Measurements from ENCODE around the gene CD247.

CD247 gene

GRCh38 chr1:167434306-167434705, 84.0 kb downstream of the CD247 start:
- TF ChIP-seq, protein P1, sequence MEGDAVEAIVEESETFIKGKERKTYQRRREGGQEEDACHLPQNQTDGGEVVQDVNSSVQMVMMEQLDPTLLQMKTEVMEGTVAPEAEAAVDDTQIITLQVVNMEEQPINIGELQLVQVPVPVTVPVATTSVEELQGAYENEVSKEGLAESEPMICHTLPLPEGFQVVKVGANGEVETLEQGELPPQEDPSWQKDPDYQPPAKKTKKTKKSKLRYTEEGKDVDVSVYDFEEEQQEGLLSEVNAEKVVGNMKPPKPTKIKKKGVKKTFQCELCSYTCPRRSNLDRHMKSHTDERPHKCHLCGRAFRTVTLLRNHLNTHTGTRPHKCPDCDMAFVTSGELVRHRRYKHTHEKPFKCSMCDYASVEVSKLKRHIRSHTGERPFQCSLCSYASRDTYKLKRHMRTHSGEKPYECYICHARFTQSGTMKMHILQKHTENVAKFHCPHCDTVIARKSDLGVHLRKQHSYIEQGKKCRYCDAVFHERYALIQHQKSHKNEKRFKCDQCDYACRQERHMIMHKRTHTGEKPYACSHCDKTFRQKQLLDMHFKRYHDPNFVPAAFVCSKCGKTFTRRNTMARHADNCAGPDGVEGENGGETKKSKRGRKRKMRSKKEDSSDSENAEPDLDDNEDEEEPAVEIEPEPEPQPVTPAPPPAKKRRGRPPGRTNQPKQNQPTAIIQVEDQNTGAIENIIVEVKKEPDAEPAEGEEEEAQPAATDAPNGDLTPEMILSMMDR (IDR thresholded peaks at IDR 0.05; ENCODE audit: insufficient read depth, low read depth, low read length, missing control alignments), result no peak
- DNase-seq (ENCODE audit: low read depth), result no peak

GRCh38 chr1:167433884-167434283, 84.4 kb downstream of the CD247 start:
- TF ChIP-seq, protein P1 (IDR thresholded peaks at IDR 0.05; ENCODE audit: insufficient read depth, low read depth, low read length, missing control alignments), result no peak
- H3K4me3 ChIP-seq (ENCODE audit: low read length), result no peak overlapping the region
- DNase-seq (ENCODE audit: low read depth), result no peak

More at GRCh38 chr1:167434306-167434705, 84.0 kb downstream of the CD247 start:
- no peak overlapping the region for H3K4me3 ChIP-seq (ENCODE audit: low read length)

DNA sequence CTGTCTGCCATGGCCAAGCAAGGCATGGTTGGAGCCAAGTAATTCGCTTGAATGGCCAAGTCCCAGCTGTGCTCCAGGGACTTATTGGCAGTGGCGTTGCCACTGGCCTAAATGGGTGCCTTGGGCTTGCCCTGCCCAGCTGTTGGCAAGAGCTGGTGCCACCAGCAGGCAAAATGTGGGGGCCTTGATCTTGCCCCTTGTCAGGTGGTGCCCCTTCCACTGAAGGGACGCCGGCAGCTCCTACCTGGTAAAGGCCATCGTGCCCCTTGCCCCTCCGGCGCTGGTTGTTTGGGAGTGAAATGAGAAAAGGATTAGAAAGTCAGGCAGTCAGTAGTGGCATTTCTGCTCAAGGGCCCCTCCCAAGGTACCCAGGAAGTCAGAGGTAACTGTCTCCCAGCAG, 85.5 kb downstream of the CD247 start:
- TF ChIP-seq, protein P1 (IDR thresholded peaks at IDR 0.05; ENCODE audit: insufficient read depth, low read depth, low read length, missing control alignments), result no peak
- H3K4me3 ChIP-seq (ENCODE audit: low read length), result no peak overlapping the region
- DNase-seq (ENCODE audit: low read depth), result no peak

GRCh38 chr1:167431909-167432650, 86.2 kb downstream of the CD247 start:
- no peak for DNase-seq (ENCODE audit: low read depth)
- H3K4me3 ChIP-seq (ENCODE audit: low read length), result no peak overlapping the region
- TF ChIP-seq, protein P1 (IDR thresholded peaks at IDR 0.05; ENCODE audit: insufficient read depth, low read depth, low read length, missing control alignments), result no peak

DNA sequence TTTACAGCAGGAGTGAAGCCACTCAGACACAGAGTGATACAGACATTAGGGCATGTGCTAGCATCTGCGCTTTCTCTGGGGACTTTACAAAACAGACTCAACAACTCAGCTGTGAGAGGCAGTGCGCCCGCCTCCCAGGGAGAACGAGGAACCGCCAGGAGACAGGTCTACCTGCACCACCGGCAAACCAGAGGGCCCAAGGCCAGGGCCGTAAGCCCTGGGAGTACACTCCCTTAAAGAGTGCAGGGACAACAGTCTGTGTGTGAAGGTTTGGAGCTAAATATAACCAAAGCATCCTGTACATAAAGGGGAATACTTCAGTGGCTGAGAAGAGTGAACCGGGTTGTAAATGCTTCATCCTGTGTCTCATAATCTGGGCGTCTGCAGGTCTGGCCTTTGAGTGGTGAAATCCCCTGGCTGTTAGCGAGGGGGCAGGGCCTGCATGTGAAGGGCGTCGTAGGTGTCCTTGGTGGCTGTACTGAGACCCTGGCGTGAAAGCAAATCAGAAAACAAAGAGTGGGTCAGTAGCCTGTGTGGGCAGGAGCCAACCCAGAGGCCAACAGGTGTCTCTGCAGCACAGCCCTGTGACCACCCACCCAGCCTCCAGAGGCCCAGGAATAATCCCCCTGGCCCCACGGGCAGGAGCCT, 86.9 kb downstream of the CD247 start:
- no peak for DNase-seq (ENCODE audit: low read depth)
- TF ChIP-seq, protein P1 (IDR thresholded peaks at IDR 0.05; ENCODE audit: insufficient read depth, low read depth, low read length, missing control alignments), result no peak
- no peak overlapping the region for H3K4me3 ChIP-seq (ENCODE audit: low read length)

DNA sequence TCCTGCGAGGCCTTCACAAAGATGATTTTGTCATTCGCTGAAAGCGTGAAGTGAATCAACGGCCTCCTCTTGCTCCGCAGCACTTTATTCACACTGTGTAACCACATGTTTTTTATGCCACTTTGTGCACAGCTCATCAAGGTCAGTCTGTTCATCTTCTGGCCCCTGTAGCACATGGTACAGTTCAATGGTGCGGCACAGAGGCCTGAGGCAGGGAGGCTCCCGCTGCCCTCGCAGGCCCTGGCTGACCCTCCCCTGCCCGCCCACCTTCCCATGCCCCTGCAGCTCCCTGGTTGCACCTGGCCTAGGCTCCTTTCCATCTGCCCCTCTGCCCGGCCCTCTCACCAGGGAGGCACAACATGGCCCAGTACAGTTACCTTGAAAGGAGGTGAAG, 87.5 kb downstream of the CD247 start:
- DNase-seq (ENCODE audit: low read depth), result no peak
- H3K4me3 ChIP-seq (ENCODE audit: low read length), result no peak overlapping the region
- TF ChIP-seq, protein P1 (IDR thresholded peaks at IDR 0.05; ENCODE audit: insufficient read depth, low read depth, low read length, missing control alignments), result no peak
